Testis (tissue), 2 donors: ENCODE data around the gene NUP35.

Experiments used
- CTCF ChIP-seq, 3 experiments: fragments of 450-650 bp in 2 of 3; fragments of 200-600 bp in 1 of 3; sonication (generic) in 1 of 3; IDR thresholded peaks; one replicate each; pipeline ENCODE4 v1.5.1; 2016 to 2019; ENCODE audit warnings: antibody characterized with exemption in 3 of 3, mild to moderate bottlenecking in 2 of 3, moderate library complexity in 1 of 3
- POLR2A ChIP-seq: fragments of 450-650 bp; IDR thresholded peaks from one replicate; pipeline ENCODE4 v1.6.1; 2017; ENCODE audit warnings: antibody characterized with exemption, mild to moderate bottlenecking, moderate library complexity

GRCh38 chr2:183117226-183117625, 7.0 kb upstream of the NUP35 start:
- TF ChIP-seq POLR2A: no peak
- no peak for TF ChIP-seq CTCF (IDR thresholded peaks at IDR 0.05)
